ENCODE results near the gene FCHO1.
A peak's percentile ranks its signal among the peaks of the same experiment; 100 is the strongest.

The FCHO1 gene

DNA sequence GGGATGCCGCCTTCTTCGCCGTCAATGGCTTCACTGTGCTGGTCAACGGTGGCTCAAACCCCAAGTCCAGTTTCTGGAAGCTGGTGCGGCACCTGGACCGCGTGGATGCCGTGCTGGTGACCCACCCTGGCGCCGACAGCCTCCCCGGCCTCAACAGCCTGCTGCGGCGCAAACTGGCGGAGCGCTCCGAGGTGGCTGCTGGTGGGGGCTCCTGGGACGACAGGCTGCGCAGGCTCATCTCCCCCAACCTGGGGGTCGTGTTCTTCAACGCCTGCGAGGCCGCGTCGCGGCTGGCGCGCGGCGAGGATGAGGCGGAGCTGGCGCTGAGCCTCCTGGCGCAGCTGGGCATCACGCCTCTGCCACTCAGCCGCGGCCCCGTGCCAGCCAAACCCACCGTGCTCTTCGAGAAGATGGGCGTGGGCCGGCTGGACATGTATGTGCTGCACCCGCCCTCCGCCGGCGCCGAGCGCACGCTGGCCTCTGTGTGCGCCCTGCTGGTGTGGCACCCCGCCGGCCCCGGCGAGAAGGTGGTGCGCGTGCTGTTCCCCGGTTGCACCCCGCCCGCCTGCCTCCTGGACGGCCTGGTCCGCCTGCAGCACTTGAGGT, 25.0 kb upstream of the FCHO1 start:
- Histone ChIP-seq H3K9me3 (replicated peaks in 1 of 11) (peaks cover 0 to 7% (median 0%) of the 10 kb centered on the region in 11 experiments; a peak in 5 of 22 replicates), H3K27me3 (no peaks in the 10 kb centered on the region), H3K4me2 (peak overlapping the region in 4 of 11 experiments; percentile 9 to 64 (median 44); a peak in 4 of 22 replicates), H3K27ac (peak overlapping the region in 6 of 11 experiments; percentile 9 to 98 (median 93); a peak in 5 of 22 replicates), H3K4me3 (no peak overlapping the region), H3K36me3 (peaks cover 86 to 95% (median 91%) of the 10 kb centered on the region in 11 experiments), H3K9ac (peak overlapping the region in 4 of 11 experiments; percentile 20 to 51 (median 33); a peak in 3 of 22 replicates), H4K20me1 (peaks cover 73 to 99% (median 84%) of the 10 kb centered on the region in 11 experiments), H3K4me1 (peaks cover 34 to 98% (median 85%) of the 10 kb centered on the region in 10 experiments)
- TF ChIP-seq Cebpa-rat (IDR thresholded peaks at IDR 0.05), result no peak

DNA sequence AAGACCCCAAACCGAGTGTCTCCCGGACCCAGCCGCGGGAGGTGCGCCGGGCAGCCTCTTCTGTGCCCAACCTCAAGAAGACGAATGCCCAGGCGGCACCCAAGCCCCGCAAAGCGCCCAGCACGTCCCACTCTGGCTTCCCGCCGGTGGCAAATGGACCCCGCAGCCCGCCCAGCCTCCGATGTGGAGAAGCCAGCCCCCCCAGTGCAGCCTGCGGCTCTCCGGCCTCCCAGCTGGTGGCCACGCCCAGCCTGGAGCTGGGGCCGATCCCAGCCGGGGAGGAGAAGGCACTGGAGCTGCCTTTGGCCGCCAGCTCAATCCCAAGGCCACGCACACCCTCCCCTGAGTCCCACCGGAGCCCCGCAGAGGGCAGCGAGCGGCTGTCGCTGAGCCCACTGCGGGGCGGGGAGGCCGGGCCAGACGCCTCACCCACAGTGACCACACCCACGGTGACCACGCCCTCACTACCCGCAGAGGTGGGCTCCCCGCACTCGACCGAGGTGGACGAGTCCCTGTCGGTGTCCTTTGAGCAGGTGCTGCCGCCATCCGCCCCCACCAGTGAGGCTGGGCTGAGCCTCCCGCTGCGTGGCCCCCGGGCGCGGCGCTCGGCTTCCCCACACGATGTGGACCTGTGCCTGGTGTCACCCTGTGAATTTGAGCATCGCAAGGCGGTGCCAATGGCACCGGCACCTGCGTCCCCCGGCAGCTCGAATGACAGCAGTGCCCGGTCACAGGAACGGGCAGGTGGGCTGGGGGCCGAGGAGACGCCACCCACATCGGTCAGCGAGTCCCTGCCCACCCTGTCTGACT, 24.1 kb upstream of the FCHO1 start:
- peaks cover 0 to 7% (median 0%) of the 10 kb centered on the region in 11 experiments; a peak in 5 of 22 replicates for H3K9me3 ChIP-seq (replicated peaks in 1 of 11)
- H3K4me1 ChIP-seq, result peaks cover 25 to 96% (median 83%) of the 10 kb centered on the region in 10 experiments
- H3K27me3 ChIP-seq, result no peaks in the 10 kb centered on the region
- TF ChIP-seq Cebpa-rat (IDR thresholded peaks at IDR 0.05), result no peak
- H3K36me3 ChIP-seq, result peaks cover 95 to 100% (median 98%) of the 10 kb centered on the region in 11 experiments
- H3K4me3 ChIP-seq, result no peak overlapping the region; a peak in 1 of 20 replicates
- H4K20me1 ChIP-seq, result peaks cover 78 to 99% (median 90%) of the 10 kb centered on the region in 11 experiments
- H3K4me2 ChIP-seq, result peak overlapping the region in 7 of 11 experiments; percentile 14 to 76 (median 57); a peak in 12 of 22 replicates
- H3K27ac ChIP-seq, result peak overlapping the region in 4 of 11 experiments; percentile 0 to 35 (median 10); a peak in 6 of 22 replicates
- peak overlapping the region in 8 of 11 experiments; percentile 15 to 58 (median 36); a peak in 9 of 22 replicates for H3K9ac ChIP-seq

DNA sequence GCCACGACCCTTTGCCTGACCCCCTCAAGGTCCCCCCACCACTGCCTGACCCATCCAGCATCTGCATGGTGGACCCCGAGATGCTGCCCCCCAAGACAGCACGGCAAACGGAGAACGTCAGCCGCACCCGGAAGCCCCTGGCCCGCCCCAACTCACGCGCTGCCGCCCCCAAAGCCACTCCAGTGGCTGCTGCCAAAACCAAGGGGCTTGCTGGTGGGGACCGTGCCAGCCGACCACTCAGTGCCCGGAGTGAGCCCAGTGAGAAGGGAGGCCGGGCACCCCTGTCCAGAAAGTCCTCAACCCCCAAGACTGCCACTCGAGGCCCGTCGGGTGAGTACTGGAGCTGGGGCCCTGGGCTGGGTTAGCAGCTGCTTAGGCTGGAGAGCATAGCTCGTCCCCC, 23.4 kb upstream of the FCHO1 start:
- H3K4me1 ChIP-seq, result peaks cover 18 to 96% (median 80%) of the 10 kb centered on the region in 10 experiments
- H3K4me3 ChIP-seq, result peak overlapping the region in 2 of 10 experiments; percentile 6 to 12; a peak in 1 of 20 replicates
- peaks cover 82 to 100% (median 94%) of the 10 kb centered on the region in 11 experiments for H4K20me1 ChIP-seq
- no peak for TF ChIP-seq Cebpa-rat (IDR thresholded peaks at IDR 0.05)
- H3K27me3 ChIP-seq, result no peaks in the 10 kb centered on the region
- H3K4me2 ChIP-seq, result peak overlapping the region in 8 of 11 experiments; percentile 14 to 76 (median 47); a peak in 14 of 22 replicates
- peak overlapping the region in 8 of 11 experiments; percentile 9 to 58 (median 33); a peak in 9 of 22 replicates for H3K9ac ChIP-seq
- peaks cover 0 to 7% (median 0%) of the 10 kb centered on the region in 11 experiments; a peak in 5 of 22 replicates for H3K9me3 ChIP-seq (replicated peaks in 1 of 11)
- H3K36me3 ChIP-seq, result peaks cover 98 to 100% (median 100%) of the 10 kb centered on the region in 11 experiments
- H3K27ac ChIP-seq, result peak overlapping the region in 2 of 11 experiments; percentile 1 to 43; a peak in 5 of 22 replicates

DNA sequence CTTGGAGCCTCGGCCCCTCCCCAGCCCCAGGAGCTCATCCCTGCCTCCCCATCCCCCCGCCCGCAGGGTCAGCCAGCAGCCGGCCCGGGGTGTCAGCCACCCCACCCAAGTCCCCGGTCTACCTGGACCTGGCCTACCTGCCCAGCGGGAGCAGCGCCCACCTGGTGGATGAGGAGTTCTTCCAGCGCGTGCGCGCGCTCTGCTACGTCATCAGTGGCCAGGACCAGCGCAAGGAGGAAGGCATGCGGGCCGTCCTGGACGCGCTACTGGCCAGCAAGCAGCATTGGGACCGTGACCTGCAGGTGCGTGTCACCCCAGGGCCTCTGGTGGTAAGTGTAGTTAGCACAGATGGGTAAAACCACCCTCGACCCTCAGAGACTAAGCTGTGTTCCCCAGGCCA, 18.1 kb upstream of the FCHO1 start:
- H3K4me1 ChIP-seq, result peaks cover 14 to 100% (median 72%) of the 10 kb centered on the region in 10 experiments
- H3K9me3 ChIP-seq (replicated peaks in 1 of 11), result peaks cover 0 to 7% (median 0%) of the 10 kb centered on the region in 11 experiments; a peak in 4 of 22 replicates
- H4K20me1 ChIP-seq, result peaks cover 71 to 99% (median 85%) of the 10 kb centered on the region in 11 experiments
- TF ChIP-seq Cebpa-rat (IDR thresholded peaks at IDR 0.05), result no peak
- H3K27me3 ChIP-seq, result no peaks in the 10 kb centered on the region
- H3K9ac ChIP-seq, result peak overlapping the region in 2 of 11 experiments; percentile 56 to 58; a peak in 4 of 22 replicates
- H3K4me3 ChIP-seq, result no peak overlapping the region
- H3K4me2 ChIP-seq, result peak overlapping the region in 2 of 11 experiments; percentile 66 to 76; a peak in 4 of 22 replicates
- H3K27ac ChIP-seq, result peak overlapping the region in 2 of 11 experiments; percentile 5 to 36; a peak in 3 of 22 replicates
- peaks cover 87 to 100% (median 100%) of the 10 kb centered on the region in 11 experiments for H3K36me3 ChIP-seq

DNA sequence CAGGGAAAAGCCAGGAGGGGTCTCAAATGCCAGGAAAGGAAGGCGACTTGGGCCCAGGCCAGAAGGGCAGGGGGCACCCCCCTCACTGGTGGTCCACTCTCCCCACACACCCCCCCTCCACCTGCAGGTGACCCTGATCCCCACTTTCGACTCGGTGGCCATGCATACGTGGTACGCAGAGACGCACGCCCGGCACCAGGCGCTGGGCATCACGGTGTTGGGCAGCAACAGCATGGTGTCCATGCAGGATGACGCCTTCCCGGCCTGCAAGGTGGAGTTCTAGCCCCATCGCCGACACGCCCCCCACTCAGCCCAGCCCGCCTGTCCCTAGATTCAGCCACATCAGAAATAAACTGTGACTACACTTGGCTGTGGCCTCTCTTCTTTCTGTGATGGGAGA, 17.1 kb upstream of the FCHO1 start:
- Histone ChIP-seq H3K4me2 (peak overlapping the region in 3 of 11 experiments; percentile 39 to 76 (median 66); a peak in 6 of 22 replicates), H3K36me3 (peaks cover 77 to 94% (median 92%) of the 10 kb centered on the region in 11 experiments), H3K4me3 (no peak overlapping the region), H3K9me3 (replicated peaks in 1 of 11) (peaks cover 0 to 7% (median 0%) of the 10 kb centered on the region in 11 experiments; a peak in 4 of 22 replicates), H3K4me1 (peaks cover 24 to 100% (median 73%) of the 10 kb centered on the region in 10 experiments), H3K27ac (peak overlapping the region in 2 of 11 experiments; percentile 13 to 36; a peak in 2 of 22 replicates), H4K20me1 (peaks cover 61 to 99% (median 77%) of the 10 kb centered on the region in 11 experiments), H3K27me3 (no peaks in the 10 kb centered on the region), H3K9ac (peak overlapping the region in 4 of 11 experiments; percentile 5 to 58 (median 8); a peak in 5 of 22 replicates)
- TF ChIP-seq Cebpa-rat (IDR thresholded peaks at IDR 0.05), result no peak

DNA sequence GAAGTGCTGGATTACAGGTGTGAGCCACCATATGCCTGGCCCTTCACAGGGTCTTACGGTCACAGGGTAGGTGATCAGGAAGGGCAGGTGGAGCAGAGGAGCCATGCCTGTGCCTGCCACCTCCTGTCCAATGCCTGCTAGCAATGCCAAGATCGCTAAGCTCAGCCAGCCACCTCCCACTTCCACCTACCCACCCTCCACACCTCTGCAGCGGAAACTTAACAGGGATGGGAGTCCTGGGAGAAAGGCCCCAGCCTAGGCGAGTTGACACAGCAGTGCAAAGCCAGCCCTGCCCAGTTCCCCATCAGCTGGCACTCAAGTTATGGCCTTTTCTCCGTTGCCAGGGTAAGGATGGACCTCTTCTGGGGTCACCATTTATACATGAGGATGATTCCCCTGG, 15.9 kb upstream of the FCHO1 start:
- Histone ChIP-seq H3K36me3 (peaks cover 64 to 81% (median 79%) of the 10 kb centered on the region in 11 experiments), H3K9me3 (replicated peaks in 1 of 11) (peaks cover 0 to 7% (median 0%) of the 10 kb centered on the region in 11 experiments; a peak in 4 of 22 replicates), H3K4me1 (peaks cover 37 to 100% (median 72%) of the 10 kb centered on the region in 10 experiments)

DNA sequence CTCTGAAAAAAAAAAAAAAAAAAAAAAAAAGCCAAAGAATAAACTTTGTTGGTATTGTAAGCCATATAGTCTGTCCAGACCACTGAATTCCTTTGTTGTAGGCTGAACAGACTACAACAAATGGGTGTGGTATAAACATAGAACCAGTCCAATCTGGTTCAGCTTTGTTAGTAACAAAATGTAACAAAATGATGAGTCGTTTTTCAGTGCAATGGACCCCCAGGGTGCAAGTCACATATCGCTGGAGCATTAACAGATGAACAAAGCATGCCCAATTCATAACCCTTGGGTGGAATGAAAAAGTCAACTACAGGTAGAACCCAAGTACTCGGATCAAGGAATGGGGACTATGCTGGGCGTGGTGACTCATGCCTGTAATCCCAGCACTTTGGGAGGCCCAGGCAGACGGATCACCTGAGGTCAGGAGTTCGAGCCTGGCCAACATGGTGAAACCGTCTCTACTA, 13.6 kb upstream of the FCHO1 start:
- peaks cover 37 to 100% (median 63%) of the 10 kb centered on the region in 10 experiments for H3K4me1 ChIP-seq
- H3K27me3 ChIP-seq, result no peaks in the 10 kb centered on the region
- peaks cover 0 to 21% (median 18%) of the 10 kb centered on the region in 11 experiments; a peak in 18 of 22 replicates for H3K9me3 ChIP-seq (replicated peaks in 1 of 11)
- H3K4me3 ChIP-seq, result no peak overlapping the region
- peak overlapping the region; percentile 69 to 91 (median 82) for H3K4me2 ChIP-seq
- H4K20me1 ChIP-seq, result peaks cover 25 to 63% (median 41%) of the 10 kb centered on the region in 11 experiments
- peaks cover 43 to 74% (median 63%) of the 10 kb centered on the region in 11 experiments for H3K36me3 ChIP-seq
- peak overlapping the region in 3 of 11 experiments; percentile 32 to 73 (median 63); a peak in 4 of 22 replicates for H3K9ac ChIP-seq
- peak overlapping the region in 10 of 11 experiments; percentile 68 to 95 (median 84); a peak in 20 of 22 replicates for H3K27ac ChIP-seq
- TF ChIP-seq Cebpa-rat (IDR thresholded peaks at IDR 0.05), result no peak

More for the DNA sequence above, 15.9 kb upstream of the FCHO1 start:
- Histone ChIP-seq H4K20me1 (peaks cover 48 to 86% (median 65%) of the 10 kb centered on the region in 11 experiments), H3K9ac (peak overlapping the region in 1 of 11 experiments; percentile 34; a peak in 1 of 22 replicates), H3K4me3 (no peak overlapping the region), H3K4me2 (peak overlapping the region in 3 of 11 experiments; percentile 10 to 76 (median 66); a peak in 4 of 22 replicates), H3K27ac (peak overlapping the region in 1 of 11 experiments; percentile 13; a peak in 2 of 22 replicates), H3K27me3 (no peaks in the 10 kb centered on the region)
- no peak for TF ChIP-seq Cebpa-rat (IDR thresholded peaks at IDR 0.05)

Data from BLaER1 treated with 17β-estradiol and CSF1 and Interleukin-3, amounts not matched to agents 10 nM and 100 nM (cell line).